H1 (cell line): ENCODE data around the gene IGLL5. TPM values are rescaled to one million over a fixed set of nuclear protein-coding genes. Genes with fewer than 3 reads are reported as not detected.

Experiments
- CTCF ChIA-PET: fragments of 300-600 bp; sonication (Branson Sonifier 250); formaldehyde crosslinking; loops from one replicate; lab custom pipeline; 2021; ENCODE audit not compliant: partially characterized antibody; lab: Charles Lee
- POLR2A ChIA-PET: fragments of 300-600 bp; sonication (Branson Sonifier 250); formaldehyde crosslinking; loops from one replicate; lab custom pipeline; 2021; ENCODE audit warnings: inconsistent platforms; ENCODE audit not compliant: partially characterized antibody; lab: Charles Lee
- DNase-seq, 2 experiments: peaks; one replicate each; pipeline versions ENCODE4 v3.0.0 to v3.0.0-alpha.2; 2010 to 2022; ENCODE audit warnings: low spot score in 2 of 2, low read depth in 1 of 2, mixed read lengths in 1 of 2
- FAIRE-seq: peaks from 2 replicates; lab custom pipeline; 2011; peaks lifted over from hg19 to GRCh38; lab: Jason Lieb, UNC
- H2AFZ ChIP-seq: 2 replicates; pipeline ENCODE4 v1.8.1; 2012; ENCODE audit warnings: low read length, inconsistent platforms
- H2AK5ac ChIP-seq: 2 replicates; pipeline ENCODE4 v1.6.1; 2013; ENCODE audit warnings: low read depth, low read length
- H2BK120ac ChIP-seq: replicated peaks from 2 replicates; pipeline ENCODE3; 2013; ENCODE audit warnings: low read depth, low read length, inconsistent platforms
- H2BK12ac ChIP-seq: 2 replicates; pipeline ENCODE4 v1.6.1; 2013; ENCODE audit warnings: low read depth, low read length
- H2BK15ac ChIP-seq: 2 replicates; pipeline ENCODE4 v1.6.1; 2013; ENCODE audit warnings: low read length
- H2BK20ac ChIP-seq: 2 replicates; pipeline ENCODE4 v1.6.1; 2013; ENCODE audit warnings: low read length
- H2BK5ac ChIP-seq: 2 replicates; pipeline ENCODE4 v1.6.1; 2013; ENCODE audit warnings: low read depth, low read length
- H3K14ac ChIP-seq: 2 replicates; pipeline ENCODE4 v1.6.1; 2013; ENCODE audit warnings: inconsistent platforms; ENCODE audit not compliant: insufficient read length
- H3K18ac ChIP-seq: 2 replicates; pipeline ENCODE4 v1.6.1; 2013; ENCODE audit warnings: low read length; ENCODE audit errors: extremely low read depth
- H3K23ac ChIP-seq: 2 replicates; pipeline ENCODE4 v1.6.1; 2013; ENCODE audit warnings: inconsistent platforms; ENCODE audit not compliant: insufficient read length
- H3K23me2 ChIP-seq: 2 replicates; pipeline ENCODE4 v1.6.1; 2013; ENCODE audit warnings: low read depth, low read length
- H3K27ac ChIP-seq: 2 replicates; pipeline ENCODE4 v1.6.1; 2011; ENCODE audit warnings: low read depth, low read length, inconsistent platforms
- H3K27me3 ChIP-seq, 4 experiments: replicated peaks in 1 of 4; 1 replicate in 1 of 4; 2 replicates in 3 of 4; pipeline versions ENCODE4 v1.6.1 to v1.8.1; 2011 to 2013; ENCODE audit warnings: low read length in 3 of 4, mild to moderate bottlenecking in 3 of 4, inconsistent platforms in 2 of 4, mixed read lengths in 2 of 4, moderate library complexity in 1 of 4; ENCODE audit not compliant: control insufficient read depth in 3 of 4, insufficient read depth in 3 of 4; ENCODE audit errors: extremely low read depth in 1 of 4
- H3K36me3 ChIP-seq, 4 experiments: 2 replicates each; pipeline versions ENCODE4 v1.6.1 to v1.8.1; 2011 to 2013; ENCODE audit warnings: mild to moderate bottlenecking in 4 of 4, low read length in 3 of 4, moderate library complexity in 2 of 4, control low read depth in 1 of 4, inconsistent platforms in 1 of 4; ENCODE audit not compliant: insufficient read depth in 4 of 4, control insufficient read depth in 2 of 4
- H3K4ac ChIP-seq: replicated peaks from 2 replicates; pipeline ENCODE3; 2013; ENCODE audit warnings: low read length, low read depth, mixed read lengths, inconsistent platforms; ENCODE audit not compliant: insufficient read length
- H3K4me1 ChIP-seq, 4 experiments: replicated peaks in 1 of 4; 1 replicate in 1 of 4; 2 replicates in 3 of 4; pipeline versions ENCODE4 v1.6.1 to v1.8.1; 2011 to 2013; ENCODE audit warnings: low read length in 3 of 4, inconsistent platforms in 2 of 4, mixed read lengths in 1 of 4; ENCODE audit not compliant: insufficient read depth in 4 of 4, control insufficient read depth in 3 of 4
- H3K4me2 ChIP-seq, 2 experiments: 2 replicates each; pipeline versions ENCODE4 v1.6.1 to v1.8.1; 2011 to 2013; ENCODE audit warnings: low read depth in 2 of 2, low read length in 2 of 2, control low read depth in 1 of 2, inconsistent platforms in 1 of 2, mild to moderate bottlenecking in 1 of 2; ENCODE audit not compliant: insufficient read depth in 1 of 2
- H3K4me3 ChIP-seq, 4 experiments: fragments of 200-600, 300-600 bp in 1 of 4; sonication (generic), shearing (Covaris generic), sonication (Bioruptor Twin) in 1 of 4; 2 replicates each; pipeline versions ENCODE4 v1.5.1 to v1.8.1; 2011 to 2016; ENCODE audit warnings: low read length in 4 of 4, low read depth in 3 of 4, control low read depth in 2 of 4, inconsistent platforms in 2 of 4, mild to moderate bottlenecking in 2 of 4, mixed read lengths in 1 of 4, moderate library complexity in 1 of 4; ENCODE audit not compliant: insufficient read depth in 2 of 4; ENCODE audit errors: extremely low read depth in 1 of 4
- H3K56ac ChIP-seq: replicated peaks from 2 replicates; pipeline ENCODE3; 2013; ENCODE audit warnings: low read depth, mild to moderate bottlenecking, mixed read lengths, low read length, inconsistent platforms; ENCODE audit not compliant: insufficient read length
- H3K79me1 ChIP-seq: 2 replicates; pipeline ENCODE4 v1.6.1; 2013; ENCODE audit warnings: low read depth, low read length, control low read depth
- H3K79me2 ChIP-seq, 2 experiments: 2 replicates each; pipeline versions ENCODE4 v1.6.1 to v1.8.1; 2012 to 2013; ENCODE audit warnings: low read length in 2 of 2, mild to moderate bottlenecking in 2 of 2, inconsistent platforms in 1 of 2; ENCODE audit not compliant: insufficient read depth in 2 of 2, control insufficient read depth in 1 of 2
- H3K9ac ChIP-seq, 4 experiments: replicated peaks in 1 of 4; 1 replicate in 1 of 4; 2 replicates in 3 of 4; pipeline versions ENCODE4 v1.6.1 to v1.8.1; 2011 to 2013; ENCODE audit warnings: low read depth in 3 of 4, low read length in 3 of 4, control low read depth in 2 of 4, mild to moderate bottlenecking in 2 of 4, moderate library complexity in 2 of 4, inconsistent platforms in 1 of 4; ENCODE audit errors: extremely low read depth in 1 of 4
- H3K9me3 ChIP-seq, 2 experiments: 2 replicates each; pipeline versions ENCODE4 v1.6.1 to v1.8.1; 2012 to 2013; ENCODE audit warnings: mild to moderate bottlenecking in 2 of 2, moderate library complexity in 2 of 2, control low read depth in 1 of 2, inconsistent platforms in 1 of 2, low read depth in 1 of 2, low read length in 1 of 2, mixed read lengths in 1 of 2; ENCODE audit not compliant: insufficient read depth in 2 of 2
- H4K20me1 ChIP-seq, 2 experiments: replicated peaks in 1 of 2; 2 replicates each; pipeline versions ENCODE3 to v1.8.1; 2011 to 2013; ENCODE audit warnings: inconsistent platforms in 2 of 2, low read length in 2 of 2, mild to moderate bottlenecking in 1 of 2; ENCODE audit not compliant: insufficient read depth in 2 of 2, control insufficient read depth in 1 of 2
- H4K5ac ChIP-seq: 2 replicates; pipeline ENCODE4 v1.6.1; 2013; ENCODE audit warnings: low read length, low read depth, mixed read lengths, inconsistent platforms; ENCODE audit not compliant: insufficient read length
- H4K8ac ChIP-seq: 2 replicates; pipeline ENCODE4 v1.8.0; 2013; ENCODE audit warnings: mild to moderate bottlenecking, moderate library complexity, low read length, inconsistent platforms; ENCODE audit not compliant: insufficient read depth; ENCODE audit errors: extremely low read depth
- H4K91ac ChIP-seq: replicated peaks from 2 replicates; pipeline ENCODE3; 2013; ENCODE audit warnings: low read length, mixed read lengths, inconsistent platforms; ENCODE audit not compliant: insufficient read length
- ASH2L ChIP-seq: fragments of 200-600, 300-600 bp; sonication (generic); IDR thresholded peaks from one replicate; pipeline ENCODE4 v1.7.1; 2017; ENCODE audit warnings: low read length
- BCL11A ChIP-seq, 2 experiments: IDR thresholded peaks; one replicate each; pipeline ENCODE4 v1.6.1; 2011; ENCODE audit warnings: low read depth in 2 of 2, low read length in 2 of 2, mild to moderate bottlenecking in 2 of 2
- CHD2 ChIP-seq: IDR thresholded peaks from 2 replicates; pipeline ENCODE4 v1.6.1; 2012; ENCODE audit warnings: low read length, improper control_type of control experiment
- CTBP2 ChIP-seq: IDR thresholded peaks from 2 replicates; pipeline ENCODE4 v1.7.0; 2011; ENCODE audit warnings: borderline replicate concordance, mild to moderate bottlenecking, moderate library complexity, mixed read lengths, low read length; ENCODE audit not compliant: insufficient read depth, insufficient read length
- EP300 ChIP-seq, 2 experiments: IDR thresholded peaks; 1 replicate in 1 of 2; 2 replicates in 1 of 2; pipeline ENCODE4 v1.6.1; 2011 to 2012; ENCODE audit warnings: low read depth in 2 of 2, low read length in 2 of 2, mild to moderate bottlenecking in 2 of 2, borderline replicate concordance in 1 of 2, inconsistent platforms in 1 of 2, moderate library complexity in 1 of 2
- KDM4A ChIP-seq: IDR thresholded peaks from one replicate; pipeline ENCODE4 v1.7.1; 2012; ENCODE audit warnings: low read depth, mild to moderate bottlenecking, moderate library complexity, low read length, inconsistent platforms; ENCODE audit not compliant: severe bottlenecking
- SIX5 ChIP-seq: IDR thresholded peaks from 2 replicates; pipeline ENCODE4 v1.6.1; 2011; ENCODE audit warnings: mild to moderate bottlenecking, low read depth, low read length
- TAF7 ChIP-seq: optimal IDR thresholded peaks from 2 replicates; pipeline ENCODE3; 2011; ENCODE audit warnings: low read depth, mild to moderate bottlenecking, inconsistent platforms, low read length, moderate library complexity, borderline replicate concordance
- TBP ChIP-seq: IDR thresholded peaks from 2 replicates; pipeline ENCODE4 v1.6.1; 2011; ENCODE audit warnings: low read depth, low read length, improper control_type of control experiment
- WGBS, 2 experiments: shearing (Covaris generic) in 1 of 2; methylation state at CpG; one replicate each; pipeline versions ENCODE4 v1.1.6 to v1.1.7; 2013 to 2015; ENCODE audit warnings: low lambda C conversion rate in 2 of 2, mixed read lengths in 2 of 2, inconsistent platforms in 1 of 2, low coverage in 1 of 2, missing lambda C conversion rate in 1 of 2; ENCODE audit not compliant: insufficient replicate concordance in 2 of 2, insufficient coverage in 1 of 2, insufficient read length in 1 of 2; ENCODE audit errors: extremely low coverage in 1 of 2, missing lambda C conversion rate in 1 of 2; 5-methylcytosine and 5-hydroxymethylcytosine counted together
- polyA plus RNA-seq, 7 experiments: library from polyadenylated mRNA; depleted of rRNA in 3 of 7; stranded (reverse) in 5 of 7; unstranded in 2 of 7; fragments of >200 nt in 5 of 7; fragments of 200-250 nt in 2 of 7; gene quantifications; 1 replicate in 5 of 7; 2 replicates in 1 of 7; 4 replicates in 1 of 7; pipeline versions ENCODE4 v1.2.1 to v1.2.3, GENCODE V29; 2011 to 2013; ENCODE audit warnings: missing spikeins in 2 of 7, mixed read lengths in 2 of 7
- total RNA-seq: library from RNA; stranded (reverse); fragmentation: NEBNext Ultra II Directional; extraction: Animal tissue kit (Norgen Biotek cat#: 25700); gene quantifications from 2 replicates; pipeline ENCODE4 v1.2.1, GENCODE V29; 2021
- TF ChIP-seq, protein P1 (sequence below): IDR thresholded peaks from 2 replicates; pipeline ENCODE4 v1.6.1; 2012; ENCODE audit warnings: inconsistent platforms
- TF ChIP-seq, protein P2 (sequence below): IDR thresholded peaks from 2 replicates; pipeline ENCODE4 v1.6.1; 2011; ENCODE audit warnings: low read depth, mild to moderate bottlenecking, low read length; ENCODE audit not compliant: insufficient read depth

IGLL5 gene
- total and polyA plus RNA-seq, 2 of the 8 experiments (the other 6 are each of a cell fraction or from before 2014, with no cell fraction given), result not detected

DNA sequence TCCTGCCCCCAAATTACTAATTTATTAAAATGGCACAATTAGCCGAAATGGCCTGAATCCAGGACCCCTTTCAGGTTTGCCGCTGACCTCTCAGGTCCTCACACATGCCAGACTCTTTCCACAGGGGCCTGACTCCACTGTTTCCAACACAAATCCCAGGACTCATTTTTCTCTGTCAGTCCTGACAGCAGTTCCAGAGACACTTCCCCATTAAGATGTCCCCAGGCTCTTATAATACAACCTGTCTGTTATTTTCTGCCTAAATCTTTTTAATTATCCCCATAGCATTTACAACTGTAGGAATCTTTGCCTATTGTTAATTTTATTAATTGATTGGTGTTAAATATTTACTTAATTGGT lies 9.4 kb upstream of the IGLL5 start:
- H3K79me1 ChIP-seq, result no peaks in the 10 kb centered on the region
- no peak overlapping the region for H4K5ac ChIP-seq
- H3K27ac ChIP-seq, result no peak overlapping the region
- H2BK120ac ChIP-seq, result no peak overlapping the region
- no peak overlapping the region for H3K23ac ChIP-seq
- H3K36me3 ChIP-seq, result no peaks in the 10 kb centered on the region
- POLR2A ChIA-PET, result no interaction called here
- H3K4me1 ChIP-seq, result no peaks in the 10 kb centered on the region
- H3K9me3 ChIP-seq, result peaks cover 14 to 48% of the 10 kb centered on the region in 2 experiments; a peak in 3 of 4 replicates
- no peak overlapping the region for H4K8ac ChIP-seq
- WGBS, 2 experiments, result 72% methylated on average over 2 of the region's 2 CpGs; no CpG with 5 or more reads in 1 of the 2 experiments
- no peak overlapping the region for H2BK15ac ChIP-seq
- CTCF ChIA-PET, result interaction anchor here (1.5 kb wide), 1 partner anchor 20 kb away, joined by 3 read pairs; no protein-coding TSS in a partner anchor
- no peaks in the 10 kb centered on the region for H4K20me1 ChIP-seq
- H3K14ac ChIP-seq, result no peak overlapping the region
- H3K18ac ChIP-seq, result no peak overlapping the region
- no peak overlapping the region for H3K56ac ChIP-seq
- no peak overlapping the region for H2AFZ ChIP-seq
- no peak overlapping the region for H3K4me2 ChIP-seq
- H3K4ac ChIP-seq, result no peak overlapping the region
- no peak overlapping the region for H2BK5ac ChIP-seq
- DNase-seq (no peak), FAIRE-seq (no peak)
- no peak overlapping the region for H2BK20ac ChIP-seq
- no peak overlapping the region for H3K4me3 ChIP-seq
- H3K27me3 ChIP-seq, result peaks cover 7 to 23% (median 12%) of the 10 kb centered on the region in 4 experiments
- H2AK5ac ChIP-seq, result no peak overlapping the region
- TF ChIP-seq EP300 (IDR thresholded peaks at IDR 0.05; ENCODE audit: borderline replicate concordance in 1 of 2, low read depth in 2 of 2, low read length in 2 of 2) (no peak), CTBP2 (no peak), CHD2 (no peak), TBP (no peak), TAF7 (no peak), BCL11A (IDR thresholded peaks at IDR 0.05; ENCODE audit: low read depth in 2 of 2, low read length in 2 of 2) (no peak), ASH2L (no peak), KDM4A (no peak), SIX5 (no peak)
- TF ChIP-seq, protein P1, sequence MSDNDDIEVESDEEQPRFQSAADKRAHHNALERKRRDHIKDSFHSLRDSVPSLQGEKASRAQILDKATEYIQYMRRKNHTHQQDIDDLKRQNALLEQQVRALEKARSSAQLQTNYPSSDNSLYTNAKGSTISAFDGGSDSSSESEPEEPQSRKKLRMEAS, result no peak
- TF ChIP-seq, protein P2, sequence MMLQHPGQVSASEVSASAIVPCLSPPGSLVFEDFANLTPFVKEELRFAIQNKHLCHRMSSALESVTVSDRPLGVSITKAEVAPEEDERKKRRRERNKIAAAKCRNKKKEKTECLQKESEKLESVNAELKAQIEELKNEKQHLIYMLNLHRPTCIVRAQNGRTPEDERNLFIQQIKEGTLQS, result no peak
- no peak overlapping the region for H4K91ac ChIP-seq
- H3K23me2 ChIP-seq, result no peaks in the 10 kb centered on the region
- H2BK12ac ChIP-seq, result no peak overlapping the region
- no peak overlapping the region for H3K9ac ChIP-seq
- H3K79me2 ChIP-seq, result no peaks in the 10 kb centered on the region
